Uterus (tissue), 4 donors: ENCODE measurements around the gene TAS2R41. TPM values are rescaled to one million over a fixed set of nuclear protein-coding genes. Genes with fewer than 3 reads are reported as not detected.

Experiments used
- DNase-seq, 2 donors: peaks; one replicate each; pipeline ENCODE4 v3.0.0-alpha.2; 2019 to 2020
- H3K27ac ChIP-seq, 2 donors: fragments of 200-600 bp; sonication (generic); 1 replicate in 1 of 2; 2 replicates in 1 of 2; pipeline ENCODE4 v1.5.1; 2016 to 2018
- H3K27me3 ChIP-seq, 2 donors: fragments of 200-600 bp; sonication (generic); one replicate each; pipeline ENCODE4 v1.5.1; 2018 to 2019; ENCODE audit warnings: control low read depth in 1 of 2
- H3K36me3 ChIP-seq, 2 donors: fragments of 200-600 bp; sonication (generic); one replicate each; pipeline ENCODE4 v1.5.1; 2019; ENCODE audit warnings: control low read depth in 1 of 2
- H3K4me1 ChIP-seq, 2 donors: fragments of 200-600 bp; sonication (generic); one replicate each; pipeline ENCODE4 v1.5.1; 2018 to 2019; ENCODE audit warnings: control low read depth in 1 of 2
- H3K4me3 ChIP-seq, 2 donors: fragments of 200-600 bp; sonication (generic); 1 replicate in 1 of 2; 2 replicates in 1 of 2; pipeline ENCODE4 v1.5.1; 2018 to 2019; ENCODE audit warnings: mild to moderate bottlenecking in 1 of 2
- H3K9me3 ChIP-seq, 2 donors: fragments of 200-600 bp; sonication (generic); one replicate each; pipeline ENCODE4 v1.5.1; 2019; ENCODE audit warnings: control low read depth in 1 of 2
- POLR2A ChIP-seq, 2 donors: fragments of 450-650 bp; IDR thresholded peaks; one replicate each; pipeline ENCODE4 v1.6.1; 2016; ENCODE audit warnings: antibody characterized with exemption in 2 of 2, mild to moderate bottlenecking in 1 of 2, moderate library complexity in 1 of 2
- intact Hi-C: fragments of 100-400 bp; cut with DNase I; formaldehyde crosslinking; loops from one replicate; pipeline ENCODE4 v1.15.1; 2023; ENCODE audit warnings: low total_unique reads
- total RNA-seq, 4 donors: library from RNA; depleted of rRNA in 3 of 4; stranded (reverse); fragments of >200 nt in 3 of 4; gene quantifications; one replicate each; pipeline versions ENCODE4 v1.1.0 to v1.2.4, GENCODE V29; 2014 to 2023
- TF ChIP-seq, protein P1 (sequence below), 4 experiments: fragments of 200-600 bp in 2 of 4; fragments of 450-650 bp in 2 of 4; sonication (generic) in 2 of 4; IDR thresholded peaks; one replicate each; pipeline ENCODE4 v1.5.1; 2016 to 2019; ENCODE audit warnings: antibody characterized with exemption in 4 of 4, mild to moderate bottlenecking in 2 of 4, moderate library complexity in 1 of 4
- donor health status: DM: yes; HTN: yes; CAD: no.

The TAS2R41 gene
- total RNA-seq, 4 donors from 2014 or later: 3.3 TPM; not detected in 3

GRCh38 chr7:143435266-143435665, 42.4 kb upstream of the TAS2R41 start:
- H3K27ac ChIP-seq: no peak overlapping the region
- no peaks in the 10 kb centered on the region for H3K36me3 ChIP-seq
- no peak overlapping the region for H3K4me3 ChIP-seq
- H3K27me3 ChIP-seq: no peaks in the 10 kb centered on the region
- H3K4me1 ChIP-seq: no peaks in the 10 kb centered on the region
- intact Hi-C loops: no loop called here
- no peak for DNase-seq
- no peaks in the 10 kb centered on the region for H3K9me3 ChIP-seq
- TF ChIP-seq, protein P1, sequence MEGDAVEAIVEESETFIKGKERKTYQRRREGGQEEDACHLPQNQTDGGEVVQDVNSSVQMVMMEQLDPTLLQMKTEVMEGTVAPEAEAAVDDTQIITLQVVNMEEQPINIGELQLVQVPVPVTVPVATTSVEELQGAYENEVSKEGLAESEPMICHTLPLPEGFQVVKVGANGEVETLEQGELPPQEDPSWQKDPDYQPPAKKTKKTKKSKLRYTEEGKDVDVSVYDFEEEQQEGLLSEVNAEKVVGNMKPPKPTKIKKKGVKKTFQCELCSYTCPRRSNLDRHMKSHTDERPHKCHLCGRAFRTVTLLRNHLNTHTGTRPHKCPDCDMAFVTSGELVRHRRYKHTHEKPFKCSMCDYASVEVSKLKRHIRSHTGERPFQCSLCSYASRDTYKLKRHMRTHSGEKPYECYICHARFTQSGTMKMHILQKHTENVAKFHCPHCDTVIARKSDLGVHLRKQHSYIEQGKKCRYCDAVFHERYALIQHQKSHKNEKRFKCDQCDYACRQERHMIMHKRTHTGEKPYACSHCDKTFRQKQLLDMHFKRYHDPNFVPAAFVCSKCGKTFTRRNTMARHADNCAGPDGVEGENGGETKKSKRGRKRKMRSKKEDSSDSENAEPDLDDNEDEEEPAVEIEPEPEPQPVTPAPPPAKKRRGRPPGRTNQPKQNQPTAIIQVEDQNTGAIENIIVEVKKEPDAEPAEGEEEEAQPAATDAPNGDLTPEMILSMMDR (IDR thresholded peaks at IDR 0.05): no peak
- TF ChIP-seq POLR2A (IDR thresholded peaks at IDR 0.05): no peak

DNA sequence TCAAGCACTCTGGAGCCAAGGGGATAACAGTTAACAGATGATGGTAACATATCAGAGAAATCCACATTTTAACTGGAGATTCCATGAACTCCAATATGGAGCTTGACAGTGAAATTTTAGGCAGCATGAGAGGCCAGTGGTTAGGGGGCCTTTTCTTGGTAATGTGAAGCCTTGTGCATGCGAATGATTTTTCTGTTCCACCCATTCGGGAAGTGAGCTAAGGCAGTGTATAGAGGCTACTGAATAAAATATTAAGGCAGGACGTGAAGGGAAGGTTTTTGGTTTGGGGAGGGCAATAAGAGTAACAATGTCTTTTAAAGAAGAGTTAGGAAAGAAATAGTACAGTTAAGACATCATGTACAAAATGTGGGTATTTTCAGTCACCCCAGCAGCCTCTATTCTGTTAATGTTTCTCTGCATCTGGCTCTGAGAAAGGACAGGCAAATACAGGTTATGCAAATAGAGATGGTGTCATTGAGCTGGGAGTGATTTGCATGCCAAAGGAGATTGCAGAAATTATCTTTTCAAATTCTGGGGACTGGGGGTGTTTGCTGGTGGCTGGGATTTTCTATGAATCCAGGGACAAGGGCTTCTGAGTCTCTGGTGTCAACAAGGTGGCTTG, 41.2 kb upstream of the TAS2R41 start:
- intact Hi-C loops: no loop called here
- Histone ChIP-seq H3K4me1 (no peaks in the 10 kb centered on the region), H3K27me3 (no peaks in the 10 kb centered on the region), H3K36me3 (no peaks in the 10 kb centered on the region), H3K4me3 (no peak overlapping the region), H3K9me3 (no peaks in the 10 kb centered on the region), H3K27ac (no peak overlapping the region)
- TF ChIP-seq, protein P1 (IDR thresholded peaks at IDR 0.05): no peak
- no peak for TF ChIP-seq POLR2A (IDR thresholded peaks at IDR 0.05)
- DNase-seq: no peak

DNA sequence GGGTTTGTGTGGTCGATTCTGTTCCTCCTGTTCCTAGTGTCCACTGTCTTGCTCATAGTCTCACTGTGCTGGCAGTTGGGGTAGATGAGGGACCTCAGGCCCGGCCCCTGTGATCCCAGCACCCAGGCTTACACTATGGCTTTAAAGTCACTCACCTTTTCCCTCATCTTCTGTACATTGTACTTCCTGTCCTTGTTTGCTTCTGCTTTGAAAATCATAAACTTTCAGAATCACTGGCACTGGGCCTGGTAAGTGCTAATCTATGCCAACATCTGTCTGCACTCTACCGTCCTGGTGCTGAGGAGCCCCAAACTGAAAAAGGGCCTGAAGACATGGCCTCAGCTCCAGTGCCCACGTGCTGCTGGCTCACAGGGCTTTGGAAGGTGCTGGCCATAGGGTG, 40.1 kb upstream of the TAS2R41 start:
- no peaks in the 10 kb centered on the region for H3K27me3 ChIP-seq
- no peak overlapping the region for H3K27ac ChIP-seq
- intact Hi-C loops: no loop called here
- H3K36me3 ChIP-seq: no peaks in the 10 kb centered on the region
- no peaks in the 10 kb centered on the region for H3K9me3 ChIP-seq
- no peak for TF ChIP-seq POLR2A (IDR thresholded peaks at IDR 0.05)
- TF ChIP-seq, protein P1 (IDR thresholded peaks at IDR 0.05): no peak
- H3K4me1 ChIP-seq: no peaks in the 10 kb centered on the region
- no peak for DNase-seq
- no peak overlapping the region for H3K4me3 ChIP-seq

- no peak overlapping the region for H3K4me3 ChIP-seq
- no peak overlapping the region for H3K27ac ChIP-seq
- H3K9me3 ChIP-seq: no peaks in the 10 kb centered on the region
- intact Hi-C loops: no loop called here
- no peaks in the 10 kb centered on the region for H3K27me3 ChIP-seq
- no peak for DNase-seq
- no peaks in the 10 kb centered on the region for H3K4me1 ChIP-seq
- TF ChIP-seq, protein P1 (IDR thresholded peaks at IDR 0.05): no peak
- TF ChIP-seq POLR2A (IDR thresholded peaks at IDR 0.05): no peak
- no peaks in the 10 kb centered on the region for H3K36me3 ChIP-seq
These were observed 37.8 kb upstream of the TAS2R41 start for GRCh38 chr7:143439866-143440265.

DNA sequence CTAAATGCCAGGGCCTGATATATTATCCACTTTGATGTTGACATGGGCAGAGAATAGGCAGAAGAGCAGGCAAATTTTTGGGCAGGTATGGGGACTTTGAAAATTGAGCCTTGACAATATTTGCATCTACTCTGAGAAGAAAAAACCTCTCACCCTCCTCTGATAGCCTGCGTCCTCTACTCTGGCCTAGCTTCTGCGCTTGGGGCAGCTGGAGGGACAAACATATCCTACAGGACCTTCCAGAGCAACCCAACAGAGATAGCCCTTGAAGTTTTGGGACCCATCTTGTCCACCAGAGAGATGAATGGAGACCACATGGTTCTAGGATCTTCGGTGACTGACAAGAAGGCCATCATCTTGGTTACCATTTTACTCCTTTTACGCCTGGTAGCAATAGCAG, 34.5 kb upstream of the TAS2R41 start, which contains the start of gene TAS2R60:
TSS of gene TAS2R60 (plus strand) at position 301 of the 400 bp plus-strand sequence. CDS start at position 301, 0 bp downstream.
- Histone ChIP-seq H3K27ac (no peak within 1 kb of the TSS), H3K4me1 (no peaks in the 10 kb centered on the region), H3K9me3 (no peaks in the 10 kb centered on the region), H3K4me3 (no peak within 1 kb of the TSS), H3K27me3 (no peaks in the 10 kb centered on the region), H3K36me3 (no peaks in the 10 kb centered on the region)
- TF ChIP-seq POLR2A (IDR thresholded peaks at IDR 0.05): no peak
- TF ChIP-seq, protein P1 (IDR thresholded peaks at IDR 0.05): no peak
- no peak for DNase-seq
- intact Hi-C loops: no loop called here
